ENCODE results near the gene RPS15A.

The RPS15A gene

GRCh38 chr16:18789850-18790706 is at the start of gene RPS15A:
Gene RPS15A, minus strand, starts transcription at chr16:18790334. Its CDS starts 1,221 bp downstream, at chr16:18789113.
- peak; percentile 88 to 93 for DNase-seq

- no peak for DNase-seq
Observed at GRCh38 chr16:18839555-18839954, 49.4 kb upstream of the RPS15A start.

GRCh38 chr16:18836702-18837101 is 46.6 kb upstream of the RPS15A start:
- no peak for DNase-seq

- DNase-seq = no peak
Observed at GRCh38 chr16:18834864-18835263, 44.7 kb upstream of the RPS15A start.

- no peak for DNase-seq
Observed at GRCh38 chr16:18833707-18834505, 43.8 kb upstream of the RPS15A start.

- DNase-seq = no peak
Observed at GRCh38 chr16:18832613-18833012, 42.5 kb upstream of the RPS15A start.

GRCh38 chr16:18832006-18832405 is 41.9 kb upstream of the RPS15A start:
- no peak for DNase-seq

- DNase-seq = no peak
Observed at GRCh38 chr16:18829251-18829650, 39.1 kb upstream of the RPS15A start.

GRCh38 chr16:18827890-18828289 is 37.8 kb upstream of the RPS15A start:
- DNase-seq = no peak

- no peak for DNase-seq
Observed at GRCh38 chr16:18816286-18816685, 26.2 kb upstream of the RPS15A start.

- no peak for DNase-seq
Observed at GRCh38 chr16:18811925-18812324, 21.8 kb upstream of the RPS15A start.

- DNase-seq = no peak
Observed at GRCh38 chr16:18809165-18809564, 19.0 kb upstream of the RPS15A start.

GRCh38 chr16:18805257-18805773 is 15.2 kb upstream of the RPS15A start:
- DNase-seq = no peak

GRCh38 chr16:18804540-18804939 is 14.4 kb upstream of the RPS15A start:
- no peak for DNase-seq

- peak in 1 of 2 experiments; percentile 47 for DNase-seq
Observed at GRCh38 chr16:18803569-18804462, 13.7 kb upstream of the RPS15A start.

- no peak for DNase-seq
Observed at GRCh38 chr16:18802767-18803343, 12.7 kb upstream of the RPS15A start.

GRCh38 chr16:18801145-18801972 is 11.2 kb upstream of the RPS15A start, which contains the start of gene ARL6IP1:
Gene ARL6IP1, minus strand, starts transcription at chr16:18801549. Its CDS starts 83 bp downstream, at chr16:18801466.
- peak; percentile 92 for DNase-seq

- DNase-seq = no peak
Observed at GRCh38 chr16:18800775-18801144, 10.6 kb upstream of the RPS15A start.

- DNase-seq = no peak
Observed at GRCh38 chr16:18800293-18800692, 10.2 kb upstream of the RPS15A start.

GRCh38 chr16:18799500-18799899 is 9.4 kb upstream of the RPS15A start:
- DNase-seq = no peak

GRCh38 chr16:18797746-18798145 is 7.6 kb upstream of the RPS15A start:
- no peak for DNase-seq

Measured in SW 1271 (cell line).